GM19238 (cell line): ENCODE results near the gene CNTNAP2.

Experiments
- DNase-seq: peaks from one replicate; pipeline ENCODE4 v3.0.0; 2011; ENCODE audit warnings: low spot score; ENCODE audit not compliant: insufficient read length

CNTNAP2 gene

DNA sequence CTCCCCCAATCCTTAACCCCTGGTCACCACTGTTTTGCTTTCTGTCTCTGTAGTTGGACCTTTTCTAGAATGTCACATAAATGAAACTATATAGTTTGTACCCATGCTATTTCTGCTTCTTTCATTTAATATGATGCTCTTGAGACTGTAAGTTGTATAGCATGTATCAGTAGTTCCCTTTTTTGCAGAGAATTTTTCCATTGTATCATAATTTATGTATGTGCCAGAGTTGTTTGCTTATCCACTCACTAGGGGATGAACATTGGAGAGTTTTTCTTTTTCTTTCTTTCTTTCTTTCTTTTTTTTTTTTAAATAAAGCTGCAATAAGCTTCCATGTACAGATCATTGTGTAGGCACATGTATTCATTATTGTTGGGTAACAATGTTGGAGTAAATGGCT, 544.8 kb downstream of the CNTNAP2 start:
- no peak for DNase-seq

DNA sequence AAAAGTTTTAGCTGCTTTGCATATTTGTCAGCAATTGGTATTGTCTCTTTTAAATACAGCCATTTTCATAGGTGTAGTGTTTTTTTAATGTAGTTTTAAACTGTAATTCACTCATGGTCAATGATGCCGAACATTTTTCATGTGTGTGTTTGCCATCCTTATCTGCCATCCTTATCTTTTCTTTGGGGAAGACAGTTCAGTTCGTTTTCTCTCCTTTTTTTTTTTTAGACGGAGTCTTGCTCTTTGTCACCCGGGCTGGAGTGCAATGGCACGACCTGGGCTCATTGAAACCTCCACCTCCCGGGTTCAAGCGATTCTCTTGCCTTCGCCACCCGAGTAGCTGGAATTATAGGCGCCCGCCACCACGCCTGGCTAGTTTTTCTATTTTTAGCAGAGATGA, 545.3 kb downstream of the CNTNAP2 start:
- no peak for DNase-seq

DNA sequence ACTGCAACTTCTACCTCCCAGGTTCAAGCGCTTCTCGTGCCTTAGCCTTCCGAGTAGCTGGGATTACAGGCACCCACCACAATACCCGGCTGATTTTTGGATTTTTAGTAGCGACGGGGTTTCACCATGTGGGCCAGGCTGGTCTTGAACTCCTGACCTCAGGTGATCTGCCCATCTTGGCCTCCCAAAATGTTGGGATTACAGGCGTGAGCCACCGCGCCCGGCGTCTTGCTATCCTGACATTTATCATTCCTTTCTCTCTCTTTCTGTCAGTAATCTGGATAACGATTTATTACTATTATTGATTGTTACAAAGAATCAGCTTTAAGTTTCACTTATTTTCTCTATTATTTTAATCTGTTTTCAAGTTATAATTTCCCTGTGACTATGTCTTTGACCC, 548.4 kb downstream of the CNTNAP2 start:
- DNase-seq: no peak

DNA sequence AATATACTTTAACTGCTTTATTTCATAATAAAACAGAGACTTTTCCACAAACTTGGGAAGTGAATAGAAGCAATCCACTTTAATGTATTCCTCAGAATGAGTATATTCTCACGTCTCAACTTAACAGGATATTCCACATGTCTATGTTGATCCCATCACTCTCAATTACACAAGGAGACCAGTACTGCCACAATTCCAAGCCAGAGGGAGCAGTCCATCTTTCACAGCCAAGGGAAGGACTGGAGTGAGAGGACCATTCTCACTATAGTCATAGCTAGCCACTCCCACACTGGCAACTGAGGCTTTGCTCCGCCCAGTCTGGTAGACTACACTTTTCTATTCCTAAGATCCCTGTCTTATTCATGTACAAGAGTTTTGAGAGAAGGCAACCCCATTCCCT, 553.9 kb downstream of the CNTNAP2 start:
- no peak for DNase-seq

DNA sequence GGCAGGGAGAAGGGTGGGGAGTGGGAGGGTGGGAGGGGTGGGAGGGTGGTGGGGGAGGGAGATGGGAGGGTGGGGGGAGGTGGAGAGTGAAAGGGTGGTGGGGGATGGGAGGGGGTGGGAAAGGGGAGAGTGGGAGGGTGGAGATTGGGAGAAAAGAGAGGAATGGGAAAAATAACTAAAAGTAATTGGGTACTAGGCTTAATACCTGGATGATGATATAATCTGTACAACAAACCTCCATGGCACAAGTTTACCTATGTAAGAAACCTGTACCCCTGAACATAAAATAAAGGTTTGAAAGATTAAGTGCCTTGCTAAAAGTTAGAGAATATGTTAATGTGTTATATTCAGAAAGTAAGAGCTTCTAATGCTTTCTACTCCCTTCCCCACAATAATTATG, 564.9 kb downstream of the CNTNAP2 start:
- DNase-seq: no peak

DNA sequence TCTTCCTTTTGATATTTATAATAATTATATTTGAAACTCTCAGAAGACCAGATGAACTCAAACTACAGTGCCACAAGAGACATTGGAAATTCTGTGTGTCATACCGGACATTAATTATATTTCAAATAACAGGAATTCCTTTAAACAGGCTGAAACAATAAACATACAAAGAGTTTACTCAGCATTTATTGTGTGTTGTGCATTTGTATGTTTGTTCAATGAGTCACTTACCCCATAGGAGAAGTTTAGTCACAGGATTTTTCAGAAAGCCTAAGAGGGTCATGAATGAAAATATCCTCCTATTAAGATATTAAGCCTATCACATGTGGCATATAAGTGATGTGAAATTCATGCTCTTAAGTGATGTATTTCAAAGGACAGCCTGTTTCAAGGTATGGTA, 566.8 kb downstream of the CNTNAP2 start:
- DNase-seq: no peak

DNA sequence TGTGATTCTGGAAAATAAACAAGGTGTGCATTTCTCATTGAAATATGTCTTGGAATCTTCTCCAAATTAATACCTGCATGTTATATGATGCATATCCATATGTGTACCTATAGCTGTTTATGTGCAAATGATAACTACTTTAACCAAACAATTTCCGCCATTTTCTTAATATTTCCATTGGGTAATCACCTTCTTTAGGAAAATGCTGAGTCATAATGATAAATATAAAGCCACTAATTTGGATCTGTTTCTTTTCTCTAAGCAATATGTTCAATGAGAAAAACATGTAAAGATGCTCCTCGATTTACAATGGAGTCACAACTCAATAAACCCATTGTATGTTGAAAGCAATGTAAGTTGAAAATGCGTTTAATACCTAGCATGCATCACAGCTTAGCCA, 574.4 kb downstream of the CNTNAP2 start:
- no peak for DNase-seq

DNA sequence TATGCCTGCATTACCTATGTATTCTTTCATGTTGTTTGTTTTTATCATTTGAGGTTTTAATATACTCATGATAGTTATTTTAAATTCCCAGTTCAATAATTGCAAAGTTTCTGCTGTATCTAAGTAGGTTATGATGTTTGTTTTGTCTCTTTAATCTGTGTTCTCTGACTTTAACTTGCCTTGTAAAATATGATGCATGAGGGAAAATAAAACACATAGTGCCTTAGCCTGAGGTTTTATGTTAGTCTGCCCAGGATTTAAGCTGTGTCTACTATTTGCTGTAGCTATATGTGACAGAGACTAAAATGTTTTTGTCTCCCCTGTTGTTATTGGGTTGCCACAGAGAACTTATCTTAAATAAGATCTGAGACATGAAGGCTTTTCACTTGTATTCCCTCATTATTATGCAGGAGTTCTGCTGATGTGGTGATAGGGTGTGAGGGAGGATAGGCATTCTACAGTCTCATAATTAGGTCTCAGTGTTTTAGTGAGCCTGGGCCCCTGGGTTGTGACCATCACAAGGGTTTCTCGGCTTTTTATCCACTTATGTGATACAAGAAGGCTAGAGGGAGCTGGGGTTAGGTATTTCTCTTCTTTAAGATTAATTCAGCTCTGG, 582.5 kb downstream of the CNTNAP2 start:
- no peak for DNase-seq

DNA sequence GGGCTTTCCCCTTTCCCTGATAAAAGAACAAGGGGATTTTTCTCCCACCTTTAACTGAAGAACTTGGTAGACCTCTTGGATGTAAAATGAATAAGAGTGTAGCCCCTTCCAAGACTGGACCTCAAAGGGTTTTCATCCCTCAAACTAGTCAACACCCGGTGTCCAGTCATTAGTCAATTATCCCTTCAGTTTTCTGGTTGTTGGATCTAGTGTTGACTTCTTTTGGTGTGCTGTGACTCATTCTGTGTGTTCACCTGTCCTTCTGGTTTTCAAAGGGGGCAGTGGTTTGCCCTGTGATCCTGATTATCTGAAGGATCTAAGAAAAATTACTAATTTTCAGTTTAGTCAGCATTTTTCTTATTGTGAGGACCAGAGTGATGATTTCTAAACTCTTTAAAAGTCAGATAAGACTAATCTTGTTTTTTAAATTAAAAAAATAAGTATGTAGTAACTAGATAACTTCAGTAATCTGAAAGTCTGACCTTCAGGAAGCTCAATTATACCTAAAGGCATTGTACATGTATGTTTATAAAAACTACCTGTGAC, 583.5 kb downstream of the CNTNAP2 start:
- no peak for DNase-seq

DNA sequence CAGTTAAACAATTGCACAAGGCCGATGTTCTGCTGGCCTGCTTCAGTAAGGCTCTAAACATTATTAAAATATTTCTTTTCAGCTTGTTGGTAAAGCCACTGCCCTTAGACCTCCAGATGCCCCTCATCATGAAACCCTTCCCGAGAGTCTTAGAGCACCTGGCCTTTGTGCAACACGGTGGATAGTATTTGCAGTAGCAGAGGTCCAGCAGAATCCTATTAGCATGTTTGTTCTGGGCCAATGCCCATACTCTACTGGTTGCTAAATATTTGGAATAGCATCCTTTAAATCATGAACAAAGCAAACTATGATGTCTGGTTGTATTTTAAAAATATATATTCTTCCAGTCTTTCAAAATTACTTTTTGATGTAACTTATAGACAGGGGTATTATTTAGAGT, 584.6 kb downstream of the CNTNAP2 start:
- DNase-seq: no peak

DNA sequence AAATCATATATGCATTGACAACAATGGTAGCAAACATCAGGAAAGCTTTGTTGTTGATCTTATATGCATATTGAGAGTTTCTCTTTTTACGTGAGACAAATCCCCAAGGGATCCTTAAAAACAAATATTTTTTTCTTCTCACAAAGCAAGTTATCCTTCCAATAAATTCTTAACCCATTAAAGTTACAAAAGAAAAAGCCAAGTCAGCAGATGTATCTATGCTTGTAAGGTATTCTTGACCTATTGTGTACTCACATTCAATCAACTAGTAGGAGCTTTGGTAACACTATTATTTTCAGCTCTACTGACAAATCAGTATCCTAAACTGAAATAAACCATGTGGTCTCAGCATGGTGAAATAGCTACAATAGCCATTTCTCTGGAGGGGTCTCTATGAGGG, 586.3 kb downstream of the CNTNAP2 start:
- DNase-seq: no peak

DNA sequence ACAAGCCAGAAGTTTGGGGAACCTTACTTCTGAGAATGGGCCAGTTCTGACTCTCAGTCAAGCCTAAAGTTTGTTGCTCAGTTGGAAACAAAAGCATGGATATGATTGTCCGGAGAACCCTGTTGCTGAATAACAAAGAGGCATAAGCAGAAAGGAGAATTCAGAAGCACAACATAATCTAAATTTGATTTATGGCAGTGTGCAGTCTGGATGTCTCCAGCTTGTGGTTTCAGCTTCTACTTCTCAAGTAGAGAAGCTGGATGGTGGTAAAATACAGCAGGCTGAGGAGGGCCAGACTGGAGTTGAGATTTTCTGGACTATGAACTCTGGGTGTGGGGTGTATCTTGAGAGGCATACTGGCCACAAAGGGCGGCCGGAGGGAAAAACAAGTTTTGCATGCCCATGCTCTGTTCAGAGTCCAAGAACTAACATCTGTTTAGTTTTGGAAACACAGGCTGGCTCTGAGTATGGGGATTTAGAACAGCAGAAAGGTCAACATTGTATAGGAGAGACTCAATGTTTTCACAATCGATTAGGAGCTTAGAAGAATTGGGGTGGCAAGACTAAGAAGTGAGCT, 592.9 kb downstream of the CNTNAP2 start:
- DNase-seq: no peak

DNA sequence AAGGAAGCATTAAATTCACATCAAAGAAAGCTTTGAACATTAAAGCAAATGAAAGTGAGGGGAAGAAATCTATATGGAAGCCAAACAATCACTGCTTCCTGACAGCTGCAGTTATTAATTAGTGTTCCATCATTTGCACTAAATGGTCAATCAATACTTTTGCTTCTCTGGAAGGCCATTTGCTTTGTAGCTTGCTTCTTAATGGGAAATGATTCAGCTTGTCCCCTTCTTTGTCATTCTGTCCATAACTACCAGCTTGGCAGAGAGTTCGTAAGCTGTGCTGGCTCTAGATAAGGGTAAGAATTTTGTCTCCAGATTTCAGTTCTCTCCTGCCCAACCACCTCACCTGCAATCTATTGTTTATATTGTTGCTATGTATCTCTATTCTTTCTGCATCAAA, 596.6 kb downstream of the CNTNAP2 start:
- no peak for DNase-seq

DNA sequence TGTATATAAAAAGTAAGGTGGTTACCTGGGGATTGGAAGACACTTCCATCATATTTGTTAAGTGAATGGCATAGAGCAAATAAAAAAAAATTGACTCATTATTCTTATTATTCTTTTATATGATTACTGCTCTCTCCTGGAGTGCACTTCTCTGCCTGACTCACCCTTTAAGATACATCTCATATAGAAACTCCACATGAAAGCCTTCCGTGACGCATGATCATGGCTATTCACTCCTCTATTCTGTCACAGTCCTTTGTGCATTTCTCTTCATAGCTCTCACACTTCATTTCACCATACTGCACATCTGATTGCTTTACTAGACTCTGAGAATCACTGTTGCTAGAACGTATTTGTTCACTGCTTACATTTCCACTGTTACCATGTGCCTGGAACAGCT, 597.3 kb downstream of the CNTNAP2 start:
- DNase-seq: no peak

DNA sequence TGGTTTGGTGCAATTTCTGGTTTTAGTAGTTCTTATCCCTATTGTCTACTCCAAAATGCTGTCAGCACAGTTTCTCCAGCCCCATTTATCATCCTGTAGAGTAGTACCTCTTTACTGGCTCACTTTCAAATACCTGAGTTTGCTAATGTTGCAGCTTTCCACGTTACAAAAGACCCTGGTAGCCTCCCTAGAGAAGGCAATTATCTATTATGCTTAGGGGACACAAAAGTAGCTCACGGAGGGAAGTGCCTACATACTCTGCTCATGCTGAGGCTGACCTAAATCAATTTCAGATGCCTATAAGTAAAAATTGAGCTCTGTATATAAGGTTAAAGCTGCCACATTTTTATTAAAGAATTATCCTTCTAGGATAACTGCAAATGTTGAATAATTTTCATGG, 603.6 kb downstream of the CNTNAP2 start:
- no peak for DNase-seq

DNA sequence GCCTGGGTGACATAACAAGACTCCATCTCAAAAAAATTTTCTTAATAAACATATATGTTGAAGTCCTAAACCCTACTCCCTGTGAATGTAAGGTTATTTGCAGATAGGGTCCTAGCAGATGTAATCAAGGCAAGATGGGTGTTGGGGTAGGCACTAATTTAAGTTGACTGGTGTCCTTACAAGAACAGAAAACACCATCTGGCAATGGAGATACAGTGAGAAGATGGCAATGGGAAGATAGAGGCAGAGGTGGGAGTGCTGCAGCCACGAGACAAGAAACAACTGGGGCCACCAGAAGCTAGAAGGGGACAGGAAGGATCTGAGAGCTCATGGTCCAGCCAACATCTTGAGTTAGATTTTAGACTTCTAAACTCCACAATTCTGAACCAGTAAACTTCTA, 606.4 kb downstream of the CNTNAP2 start:
- DNase-seq: no peak

DNA sequence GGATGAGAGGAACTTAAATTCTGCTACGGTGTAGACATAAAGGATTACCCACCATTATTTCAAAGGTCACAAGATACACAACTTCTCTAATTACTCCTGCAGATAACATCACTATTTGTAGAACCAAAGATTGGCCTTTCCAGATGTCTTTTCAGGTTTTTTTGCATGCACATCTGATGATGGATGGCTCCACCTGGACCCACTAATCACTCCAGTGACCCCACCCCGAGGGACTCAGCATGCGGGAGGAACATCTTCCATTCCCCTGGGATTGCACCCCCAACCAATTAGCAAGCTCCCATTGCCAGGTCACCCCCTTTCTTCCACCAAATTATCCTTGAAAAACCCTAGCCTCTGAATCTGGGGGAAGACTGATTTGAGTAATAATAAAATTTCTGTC, 608.9 kb downstream of the CNTNAP2 start:
- no peak for DNase-seq

DNA sequence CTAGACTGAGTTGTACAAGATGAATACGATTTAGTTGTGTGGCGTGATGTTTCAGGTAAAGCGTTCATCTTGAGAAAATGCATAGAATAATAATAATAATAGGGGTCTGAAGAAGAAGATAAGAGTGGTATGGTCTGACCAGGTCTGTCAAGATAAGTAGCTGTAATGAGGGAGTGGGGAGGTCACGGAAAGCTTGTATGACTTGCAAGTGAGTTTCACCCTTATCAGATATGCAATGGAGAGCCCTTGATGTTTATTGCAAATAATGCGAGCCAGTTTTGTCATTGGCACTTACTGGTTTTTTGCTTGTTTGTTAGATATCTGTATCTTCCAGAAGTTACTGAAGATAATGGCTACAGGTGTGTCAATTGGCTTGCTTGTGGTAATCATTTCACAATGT, 611.5 kb downstream of the CNTNAP2 start:
- no peak for DNase-seq

DNA sequence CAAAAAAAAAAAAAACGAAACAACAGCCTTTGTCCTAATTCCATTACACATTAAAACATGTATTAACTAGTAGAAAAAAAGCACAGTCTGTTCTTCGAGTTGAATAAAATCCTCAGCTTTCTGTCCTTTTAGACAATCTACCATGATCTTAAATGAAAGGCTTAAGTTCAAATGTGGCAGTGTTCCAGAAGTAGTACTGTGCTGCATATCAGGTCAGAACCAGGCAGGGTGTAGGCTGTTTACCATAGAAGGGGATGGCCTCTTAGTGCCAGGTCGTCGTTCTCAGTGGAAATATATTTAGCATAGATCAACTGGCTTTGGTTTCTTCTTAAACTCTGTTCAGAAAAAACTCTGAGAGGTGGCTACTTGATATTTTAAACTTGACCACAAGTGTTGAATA, 612.0 kb downstream of the CNTNAP2 start:
- DNase-seq: no peak

DNA sequence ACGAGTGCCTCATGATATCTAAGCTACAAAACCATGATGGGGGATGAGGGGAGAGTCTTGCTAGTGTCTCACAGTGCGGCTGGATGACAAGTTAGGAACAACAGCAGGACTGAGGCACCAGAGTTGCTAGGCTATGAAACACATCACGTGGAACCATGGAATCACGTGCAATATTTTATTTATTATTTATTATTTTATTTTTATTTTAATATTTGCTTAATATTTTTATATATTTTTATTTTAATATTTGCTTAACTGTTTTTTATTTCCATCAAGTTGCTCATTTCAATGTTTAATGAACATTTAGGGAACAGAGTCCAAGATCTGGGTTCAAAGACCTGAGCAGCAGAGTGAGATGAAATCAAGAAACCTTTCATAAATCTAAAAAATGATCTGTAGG, 614.6 kb downstream of the CNTNAP2 start:
- no peak for DNase-seq

DNA sequence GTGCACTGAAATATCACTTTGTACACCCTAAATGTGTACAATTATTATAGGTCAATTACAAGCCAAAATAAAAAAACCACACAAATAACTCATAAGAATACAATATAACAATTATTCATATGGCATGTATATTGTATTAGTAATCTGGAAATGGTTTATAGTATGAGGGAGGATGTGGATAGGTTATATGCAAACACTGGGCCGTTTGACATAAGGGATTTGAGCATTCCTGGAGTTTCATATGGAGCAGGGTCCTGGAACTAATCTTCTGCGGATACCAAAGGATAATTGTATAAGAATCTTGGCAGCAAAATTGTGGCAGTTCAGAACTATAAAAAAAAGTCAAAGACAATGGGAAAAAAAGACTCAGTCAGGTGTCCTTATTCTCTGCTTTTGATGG, 619.4 kb downstream of the CNTNAP2 start:
- DNase-seq: no peak

DNA sequence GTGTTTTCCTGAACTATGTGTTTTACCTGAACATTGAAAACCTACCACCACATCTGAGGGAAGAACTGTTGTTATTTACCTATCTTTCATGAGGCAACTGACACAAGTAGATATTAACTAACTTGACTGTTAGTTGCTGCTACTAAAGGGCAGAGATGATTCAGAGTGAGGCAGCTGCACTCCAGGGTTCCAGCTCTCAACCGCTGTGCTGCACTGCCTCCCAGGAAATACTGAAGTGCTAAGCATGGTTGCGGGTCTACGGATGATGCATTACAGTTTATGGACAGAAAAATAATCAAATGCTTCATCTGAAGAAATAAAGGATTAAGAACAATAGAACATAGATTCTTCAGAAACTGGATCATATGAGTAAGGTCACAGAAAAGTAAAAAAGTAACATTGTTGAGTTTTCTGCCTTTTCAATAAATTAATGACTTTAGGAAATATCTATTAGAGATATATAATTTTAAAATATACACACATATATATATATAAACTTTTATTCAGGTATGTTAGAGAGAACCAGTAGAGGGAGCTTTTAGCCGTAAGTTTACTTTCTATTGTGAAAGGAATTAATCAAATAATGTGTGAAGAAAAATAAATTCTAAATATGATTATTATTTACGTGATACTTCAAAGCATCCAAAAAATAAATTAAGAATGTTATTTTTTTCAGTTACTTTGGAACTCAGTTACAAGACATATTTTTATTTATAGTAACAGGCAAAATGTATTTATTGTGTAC, 620.0 kb downstream of the CNTNAP2 start:
- no peak for DNase-seq

DNA sequence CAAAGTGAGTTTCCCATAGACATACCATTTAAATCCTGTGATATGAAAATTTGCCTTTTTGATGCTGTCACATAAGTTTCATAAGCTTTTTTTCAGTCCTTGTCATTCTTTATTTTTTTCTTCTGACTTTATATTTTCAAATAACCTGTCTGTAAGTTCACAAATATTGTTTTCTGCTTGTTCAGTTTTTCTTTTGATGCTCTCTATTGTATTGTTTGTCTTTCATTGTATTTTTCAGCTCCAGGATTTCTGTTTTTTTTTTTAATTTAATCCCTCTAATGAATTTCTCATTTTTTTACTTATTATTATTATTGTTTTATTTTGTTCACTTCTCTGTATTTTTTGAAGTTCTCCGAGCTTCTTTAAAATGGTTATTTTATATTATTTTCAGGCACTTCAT, 623.4 kb downstream of the CNTNAP2 start:
- no peak for DNase-seq
